NCI-H446 treated with DMSO at 0.1 percent for 48 hours (cell line): ENCODE measurements around the gene CTIF.
"Not testable (repeated sequence)": the region's sequence is repeated elsewhere in the genome, so short reads cannot be mapped to it uniquely, and the experiment has no call there.

Source experiments
- DNase-seq: peaks from one replicate; lab custom pipeline; 2025; lab: John Stamatoyannopoulos, UW

The CTIF gene

GRCh38 chr18:48708807-48709206, 170.0 kb downstream of the CTIF start:
- DNase-seq: no peak

DNA sequence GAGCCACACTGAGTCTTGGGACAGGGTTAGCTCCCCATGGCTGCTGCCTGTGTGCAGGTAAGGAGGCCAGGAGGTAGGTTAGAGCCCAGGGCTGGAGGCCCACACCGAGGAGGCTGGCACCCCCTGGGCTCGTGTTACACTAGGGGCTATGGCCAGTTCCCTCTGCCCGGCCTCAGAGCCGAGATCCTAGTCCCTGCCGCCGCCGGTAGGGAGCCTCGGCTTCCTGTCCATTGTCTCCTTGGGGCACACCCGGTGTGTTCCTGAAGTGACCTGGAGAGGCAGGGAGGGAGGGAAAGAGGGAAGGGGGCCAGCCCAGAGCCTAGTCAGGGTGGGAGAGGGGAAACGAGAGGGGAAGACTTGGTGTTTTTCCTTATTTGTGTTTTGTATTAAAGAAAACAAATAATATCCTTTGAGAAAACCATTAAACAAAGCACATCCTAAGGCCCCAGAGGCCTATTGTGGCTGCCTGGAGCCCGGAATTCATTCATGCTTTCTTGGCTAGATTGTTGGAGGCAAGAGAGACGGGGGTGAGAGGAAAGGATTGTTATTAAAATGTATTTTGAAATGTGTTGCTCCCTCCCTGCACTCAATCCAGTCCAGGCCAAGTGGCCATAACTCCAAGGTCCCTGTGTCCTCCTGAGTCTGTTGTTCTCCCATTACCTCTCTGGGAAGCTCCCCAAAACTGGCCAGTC, 170.7 kb downstream of the CTIF start:
- no peak for DNase-seq

DNA sequence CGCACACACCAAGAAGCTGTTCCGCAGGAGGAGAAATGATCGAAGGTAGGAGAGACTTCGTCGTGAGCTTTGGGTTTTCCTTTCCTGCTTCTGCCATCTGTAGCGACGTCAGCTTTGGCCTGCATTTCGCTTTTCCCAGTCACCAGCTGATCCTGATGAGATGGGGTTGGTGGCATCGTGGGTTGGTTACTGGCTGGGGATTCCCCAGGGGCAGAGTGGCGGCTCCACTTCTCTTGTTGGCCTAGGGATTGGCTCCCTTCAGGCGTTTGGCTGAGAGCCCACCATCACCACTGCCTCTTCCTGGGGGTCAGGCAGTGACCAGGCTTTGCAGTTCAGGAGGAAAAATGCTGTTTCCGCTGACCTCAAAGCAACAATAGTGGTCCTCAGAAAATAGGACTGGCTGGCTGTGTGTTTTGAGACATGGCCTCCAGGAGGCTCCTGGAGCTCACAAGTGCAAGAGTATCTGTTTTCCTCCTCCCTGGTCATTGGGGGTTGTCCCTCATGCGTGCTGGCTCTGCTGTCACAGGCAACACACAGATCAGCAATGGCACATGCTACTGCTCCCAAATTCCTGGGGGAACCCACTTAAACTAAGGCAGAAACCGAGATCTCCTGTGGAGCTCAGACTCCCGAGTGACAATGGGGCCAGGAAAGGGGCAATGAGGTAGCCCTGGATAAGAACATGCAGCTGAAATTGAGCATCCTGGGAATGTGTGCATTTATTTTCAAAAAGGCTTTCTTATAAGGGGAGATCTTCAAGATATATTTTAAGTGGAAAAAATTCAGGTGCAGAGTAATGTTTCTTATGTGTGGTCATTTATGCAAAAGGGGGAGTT, 173.0 kb downstream of the CTIF start:
- peak; percentile 6 for DNase-seq

DNA sequence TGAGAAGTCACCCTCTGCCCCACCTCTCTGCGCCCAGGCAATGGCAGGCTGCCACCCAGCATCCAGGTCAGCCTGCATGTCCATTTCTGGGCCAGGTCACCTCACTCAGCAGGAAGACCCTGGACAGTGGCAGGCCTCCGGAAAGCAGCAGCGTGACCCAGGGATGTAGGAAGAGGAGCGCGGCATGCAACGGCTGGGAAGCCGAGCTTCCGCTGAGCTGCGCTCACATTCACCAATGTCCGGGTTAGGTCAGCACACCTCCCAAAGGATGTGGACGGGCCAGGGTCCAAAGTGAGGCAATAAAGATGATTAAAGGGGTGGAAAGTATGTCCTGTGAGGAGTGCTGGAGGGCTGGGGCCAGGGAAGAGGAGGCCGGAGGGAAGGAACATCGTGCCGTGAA, 174.5 kb downstream of the CTIF start:
- no peak for DNase-seq

DNA sequence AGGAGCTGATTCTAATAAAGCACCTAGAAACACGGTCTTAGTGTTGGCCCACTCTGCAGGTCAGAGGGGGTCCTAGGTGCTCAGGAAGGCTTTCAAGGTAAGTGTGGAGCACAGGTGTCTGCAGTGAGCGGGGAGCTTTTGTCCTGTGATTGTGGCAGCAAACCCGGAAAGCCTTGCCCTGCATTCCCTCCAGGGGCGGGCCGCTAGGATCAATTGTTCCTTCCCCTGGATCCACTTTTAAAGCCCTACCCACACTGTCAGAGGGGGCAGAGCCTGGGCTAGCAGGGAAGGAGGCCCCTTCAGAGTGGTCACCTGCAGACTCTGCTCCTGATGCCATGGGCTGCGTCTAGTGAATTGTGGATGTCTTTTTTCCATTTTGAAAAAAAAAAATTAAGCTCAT, 176.0 kb downstream of the CTIF start:
- no peak for DNase-seq

- no peak for DNase-seq
Observed at GRCh38 chr18:48715711-48716361, 177.0 kb downstream of the CTIF start.

DNA sequence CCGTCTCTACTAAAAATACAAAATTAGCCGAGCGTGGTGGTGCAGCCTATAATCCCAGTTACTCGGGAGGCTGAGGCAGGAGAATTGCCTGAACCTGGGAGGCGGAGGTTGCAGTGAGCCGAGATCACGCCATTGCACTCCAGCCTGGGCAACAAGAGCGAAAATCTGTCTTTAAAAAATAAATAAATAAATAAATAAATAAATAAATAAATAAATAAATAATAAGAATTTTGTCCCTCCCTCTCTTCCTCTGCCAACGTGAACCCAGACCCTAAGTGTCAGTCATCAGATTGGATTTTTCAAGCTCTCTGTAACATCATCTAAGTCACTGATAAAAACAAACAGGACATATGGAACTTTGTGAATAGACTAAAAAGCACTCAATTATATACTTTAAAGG, 178.4 kb downstream of the CTIF start:
- not testable (repeated sequence) for DNase-seq

DNA sequence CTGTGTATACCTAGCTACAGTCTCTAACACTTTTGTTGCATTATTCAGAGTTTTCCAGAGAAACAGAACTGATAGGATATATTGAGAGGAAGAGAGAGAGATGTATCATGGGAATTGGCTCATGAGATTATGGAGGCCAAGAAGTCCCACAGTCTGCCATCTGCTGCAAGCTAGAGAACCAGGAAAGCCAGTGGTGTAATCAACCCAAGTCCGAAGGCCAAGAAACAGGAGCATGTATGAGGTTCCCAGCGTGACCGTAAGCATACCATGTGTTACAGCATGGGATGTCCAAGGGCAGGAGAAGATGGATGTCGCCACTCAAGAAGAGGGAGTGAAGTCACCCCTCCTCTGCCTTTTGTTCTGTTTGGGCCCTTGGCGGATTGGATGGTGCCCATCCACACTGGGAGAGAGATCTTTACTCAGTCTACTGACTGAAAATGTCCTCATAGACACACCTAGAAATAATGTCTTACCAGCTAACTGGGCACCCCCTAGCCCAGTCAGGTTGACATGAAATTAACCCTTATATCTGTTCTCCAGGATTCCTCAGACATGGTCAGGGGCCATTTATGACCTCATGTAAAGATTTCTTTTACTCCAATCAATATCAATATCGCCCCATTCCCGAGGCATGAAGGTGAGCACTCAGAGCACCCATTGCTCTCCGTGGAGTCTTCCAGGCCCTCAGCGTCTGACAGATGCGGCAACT, 179.6 kb downstream of the CTIF start:
- no peak for DNase-seq

- no peak for DNase-seq
Observed at GRCh38 chr18:48719388-48719787, 180.6 kb downstream of the CTIF start.

DNA sequence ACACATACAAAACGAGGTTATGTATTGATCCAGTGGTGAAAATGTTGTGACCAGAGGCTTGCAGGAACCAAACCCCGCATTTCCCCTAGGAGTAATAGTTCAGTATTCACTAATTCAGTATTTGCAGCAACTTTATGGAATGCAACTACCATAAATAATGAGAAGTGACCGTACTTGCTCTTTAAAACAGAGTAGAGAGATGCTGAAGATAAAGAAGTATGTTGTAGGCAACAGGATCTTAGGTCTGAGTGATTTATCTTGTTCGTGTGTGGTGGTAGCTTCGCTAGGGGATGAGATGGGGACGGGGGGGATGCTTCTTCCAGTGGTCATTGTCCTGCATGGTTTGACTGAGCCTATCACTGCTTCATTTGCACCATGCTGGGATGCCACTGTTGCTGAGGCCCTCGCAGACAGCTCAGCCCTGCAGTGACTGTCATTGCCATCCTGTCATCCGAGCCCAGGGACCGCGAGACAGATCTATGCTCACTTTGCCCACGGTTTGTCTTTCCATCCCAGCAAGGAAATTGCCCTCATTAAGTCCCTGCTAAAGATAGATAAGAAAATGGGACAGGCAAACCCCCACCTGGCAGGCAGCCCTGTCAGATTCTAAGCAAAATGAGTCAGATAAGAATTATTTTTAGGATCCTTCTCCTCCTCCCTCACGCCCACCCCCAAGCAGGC, 181.3 kb downstream of the CTIF start:
- DNase-seq: no peak

DNA sequence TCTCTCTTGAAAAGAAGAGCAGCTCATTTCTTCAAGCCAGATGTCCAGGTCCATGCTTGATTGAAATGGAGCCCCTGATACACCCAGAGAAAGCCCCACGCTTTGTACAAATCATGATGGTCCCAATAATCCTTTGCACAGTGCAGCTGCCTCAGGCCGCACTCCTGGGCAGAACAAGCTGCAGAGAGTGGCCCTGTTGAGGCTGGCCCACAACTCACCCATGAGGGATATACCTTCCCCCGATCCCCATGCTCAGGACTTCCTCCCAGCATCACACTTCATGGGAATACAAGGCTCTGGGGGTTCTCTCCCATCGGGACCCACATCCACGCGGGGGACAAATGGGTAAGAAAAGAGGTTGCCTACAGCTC, 181.8 kb downstream of the CTIF start:
- no peak for DNase-seq

GRCh38 chr18:48721312-48721711, 182.5 kb downstream of the CTIF start:
- DNase-seq: no peak

- no peak for DNase-seq
Observed at GRCh38 chr18:48723016-48723415, 184.2 kb downstream of the CTIF start.

DNA sequence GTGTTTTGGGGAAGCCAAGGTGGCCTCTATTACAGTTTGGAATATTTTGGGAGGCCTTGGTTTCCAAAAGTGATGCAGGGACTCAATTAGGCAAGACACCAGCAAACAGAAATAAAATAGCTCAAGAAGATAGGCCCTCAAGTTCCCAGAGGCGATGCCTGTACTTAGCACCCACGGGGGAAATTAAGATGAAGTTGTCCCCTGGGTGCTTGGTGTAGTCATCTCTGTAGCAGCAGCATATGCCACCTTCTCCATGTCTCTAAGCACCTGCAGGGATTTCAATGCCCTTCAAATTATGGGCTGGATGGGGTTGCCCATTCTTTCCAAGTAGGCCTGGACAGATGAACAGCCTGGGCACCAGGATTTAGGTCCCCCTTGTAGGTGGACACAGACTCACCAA, 185.0 kb downstream of the CTIF start:
- DNase-seq: no peak

GRCh38 chr18:48724442-48724841, 185.6 kb downstream of the CTIF start:
- DNase-seq: no peak

DNA sequence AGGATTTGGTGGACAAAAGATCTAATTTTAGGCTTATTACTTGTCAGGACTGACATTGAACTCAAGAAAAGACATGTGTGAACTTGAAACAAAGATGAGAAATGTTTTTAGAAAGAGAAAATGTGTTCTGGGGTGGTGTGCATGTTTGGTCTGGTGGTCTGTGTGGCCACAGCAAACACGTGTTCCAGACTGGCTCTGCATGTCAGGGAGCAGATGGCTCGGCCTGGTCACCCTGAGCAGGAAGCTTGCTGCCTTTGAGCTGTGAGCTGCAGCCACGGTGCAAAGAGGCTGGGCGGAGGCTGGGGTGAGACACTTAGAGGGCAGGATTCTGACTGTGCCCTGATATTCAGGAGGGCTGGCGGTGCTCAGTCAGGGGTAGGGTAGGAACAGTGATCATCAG, 186.1 kb downstream of the CTIF start:
- DNase-seq: no peak

DNA sequence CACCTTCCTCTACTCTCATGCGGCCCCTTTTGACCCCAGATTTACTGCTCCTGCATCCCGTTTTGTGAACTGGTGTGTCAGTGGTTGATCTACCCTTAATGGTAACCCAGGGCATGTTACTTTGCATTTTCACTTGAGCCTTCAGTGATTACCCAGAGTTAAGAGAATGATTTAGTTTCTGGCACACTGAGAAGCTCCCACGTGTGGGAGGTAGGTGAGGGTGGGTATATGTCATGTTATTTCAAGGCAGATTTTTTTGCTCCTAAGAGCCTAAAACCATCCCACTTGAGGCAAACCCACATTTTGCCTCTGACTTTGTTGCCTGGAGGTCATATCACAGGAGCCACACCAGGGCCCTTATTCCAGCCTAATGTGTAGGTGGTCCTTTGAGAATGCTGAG, 186.7 kb downstream of the CTIF start:
- no peak for DNase-seq

DNA sequence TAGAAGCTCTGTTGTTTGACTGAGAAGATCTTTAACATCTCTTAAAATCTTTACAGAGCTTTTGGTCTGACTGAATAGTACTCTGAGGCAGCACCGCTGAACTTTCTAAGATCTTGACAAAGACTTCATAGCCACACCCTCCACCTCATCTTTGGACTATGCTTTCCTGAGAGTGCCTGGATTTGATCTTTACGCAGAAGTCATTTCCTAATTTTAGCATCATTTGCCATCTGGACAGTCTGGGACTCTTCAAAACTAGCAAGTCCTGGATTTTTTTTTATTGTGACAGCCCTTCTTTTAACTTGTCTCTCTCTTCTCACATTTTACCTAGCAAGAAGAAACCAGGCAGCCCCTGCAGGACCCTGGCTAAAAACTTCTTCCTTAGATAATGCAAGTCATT, 188.8 kb downstream of the CTIF start:
- no peak for DNase-seq

- DNase-seq: no peak
Observed at GRCh38 chr18:48728204-48728833, 189.5 kb downstream of the CTIF start.

DNA sequence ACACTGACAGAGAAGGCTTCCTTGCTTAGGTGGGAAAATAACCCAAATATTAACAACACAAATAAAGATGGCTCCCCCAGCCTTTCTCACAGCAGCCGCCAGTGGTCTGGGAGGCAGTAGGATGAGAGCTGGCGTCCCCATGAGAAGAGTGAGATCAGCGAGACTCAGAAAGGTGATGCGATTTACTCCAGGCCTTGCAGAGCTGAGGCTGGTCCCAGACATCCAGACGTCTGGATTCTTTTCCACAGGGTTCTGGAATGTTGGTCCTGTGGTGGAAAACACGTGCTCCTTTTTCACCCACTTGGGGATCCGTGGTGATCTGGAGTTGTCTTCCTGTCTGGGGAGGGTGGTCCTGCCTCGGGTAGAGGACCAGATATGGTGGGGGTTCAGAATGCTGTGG, 190.6 kb downstream of the CTIF start:
- DNase-seq: no peak

- no peak for DNase-seq
Observed at GRCh38 chr18:48730010-48730409, 191.2 kb downstream of the CTIF start.
